K562 (cell line): ENCODE data around the gene ACO2. TPM values are rescaled to one million over a fixed set of nuclear protein-coding genes. Genes with fewer than 3 reads are reported as not detected.

ENCODE experiments used
- CTCF ChIP-seq, 3 experiments: IDR thresholded peaks in 2 of 3; conservative IDR thresholded peaks in 1 of 3; 2 replicates each; pipeline ENCODE4 v1.5.1; 2011 to 2012; ENCODE audit warnings: low read length in 3 of 3, mild to moderate bottlenecking in 3 of 3, control low read depth in 2 of 3, improper control_type of control experiment in 1 of 3, inconsistent platforms in 1 of 3, low read depth in 1 of 3, mixed read lengths in 1 of 3, moderate library complexity in 1 of 3; ENCODE audit not compliant: insufficient read depth in 2 of 3
- DPF2 ChIP-seq: fragments of 450-650 bp; IDR thresholded peaks from 2 replicates; pipeline ENCODE4 v1.6.1; 2016
- POLR2AphosphoS2 ChIP-seq: IDR thresholded peaks from 2 replicates; pipeline ENCODE4 v1.6.1; 2012; ENCODE audit warnings: low read length, improper control_type of control experiment
- RBM22 ChIP-seq: fragments of 200-400 bp; formaldehyde crosslinking; IDR thresholded peaks from 2 replicates; pipeline ENCODE4 v1.6.1; 2018; ENCODE audit warnings: low read length, low read depth; ENCODE audit not compliant: poor library complexity, severe bottlenecking
- REST ChIP-seq, 2 experiments: fragments of 450-650 bp; formaldehyde crosslinking in 1 of 2; IDR thresholded peaks; 2 replicates each; pipeline versions ENCODE4 v1.4.0 to v1.6.1; 2014 to 2020; ENCODE audit warnings: mild to moderate bottlenecking in 2 of 2, borderline replicate concordance in 1 of 2, low read depth in 1 of 2
- polyA plus RNA-seq, 8 experiments: library from polyadenylated mRNA; depleted of rRNA in 4 of 8; stranded (reverse) in 5 of 8; unstranded in 3 of 8; fragments of >200 nt; fragmentation: Nextera tagmentation in 2 of 8; fragmentation: Illumina TruSeq in 1 of 8; extraction: Ambion mirVana in 2 of 8; extraction: Trizol in 1 of 8; gene quantifications; 2 replicates each; pipeline versions ENCODE4 v1.2.1 to v1.2.3, GENCODE V29; 2011 to 2014; ENCODE audit warnings: inconsistent platforms in 1 of 8, missing spikeins in 1 of 8
- total RNA-seq, 7 experiments: library from RNA; depleted of rRNA in 6 of 7; stranded (reverse); fragments of >200 nt in 6 of 7; fragmentation: Illumina TruSeq in 2 of 7; extraction: Trizol in 2 of 7; gene quantifications; 2 replicates each; pipeline versions ENCODE4 v1.2.1 to v1.2.3, GENCODE V29; 2011 to 2021; ENCODE audit warnings: low replicate concordance in 1 of 7

ACO2 gene
- total and polyA plus RNA-seq, 9 of the 15 experiments (the other 6 are each of a cell fraction or from before 2014, with no cell fraction given), result 16.2 to 119 (median 43.2) TPM

- TF ChIP-seq REST (IDR thresholded peaks at IDR 0.05; ENCODE audit: borderline replicate concordance) (peak; percentile 38; the same call in 1 of the 2 replicates), REST (CRISPR knock-in tag; IDR thresholded peaks at IDR 0.05; ENCODE audit: low read depth) (no peak), POLR2AphosphoS2 (no peak), CTCF (IDR thresholded peaks at IDR 0.05 in 2 of 3, conservative IDR thresholded peaks at IDR 0.05 in 1 of 3; ENCODE audit: insufficient read depth in 2 of 3, low read depth in 1 of 3, low read length in 3 of 3) (peak; percentile 74 to 81 (median 78)), DPF2 (no peak), RBM22 (peak; percentile 42)
These were observed 64.2 kb downstream of the ACO2 start (continued) for GRCh38 chr22:41532908-41533825.
